Central memory CD4-positive, alpha-beta T cell (primary cell): ENCODE results near the gene MRPS18A.
"Not testable (repeated sequence)": the region's sequence is repeated elsewhere in the genome, so short reads cannot be mapped to it uniquely, and the experiment has no call there.

Experiments
- DNase-seq: peaks from one replicate; pipeline ENCODE4 v3.0.0; 2022

The MRPS18A gene

DNA sequence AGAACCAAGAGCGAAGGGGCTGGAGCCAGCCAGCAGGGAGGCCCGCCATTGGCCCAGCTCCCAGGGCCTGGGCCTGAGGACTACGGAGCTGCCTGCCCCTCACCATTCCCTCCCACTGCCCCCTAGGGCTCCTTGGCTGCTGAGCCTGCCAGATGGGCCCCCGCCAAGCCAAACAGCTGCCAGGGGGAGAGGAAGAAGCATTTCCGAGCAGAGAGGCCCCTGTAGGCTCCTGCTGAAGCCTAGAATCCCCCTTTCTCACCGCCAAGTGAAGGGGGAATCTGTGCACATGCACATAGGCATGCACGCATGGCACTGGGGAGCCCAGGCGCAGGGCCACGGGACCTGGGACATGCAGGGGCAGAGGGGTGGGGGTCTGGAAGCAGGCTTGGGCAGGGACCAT, 28.5 kb upstream of the MRPS18A start:
- no peak for DNase-seq

DNA sequence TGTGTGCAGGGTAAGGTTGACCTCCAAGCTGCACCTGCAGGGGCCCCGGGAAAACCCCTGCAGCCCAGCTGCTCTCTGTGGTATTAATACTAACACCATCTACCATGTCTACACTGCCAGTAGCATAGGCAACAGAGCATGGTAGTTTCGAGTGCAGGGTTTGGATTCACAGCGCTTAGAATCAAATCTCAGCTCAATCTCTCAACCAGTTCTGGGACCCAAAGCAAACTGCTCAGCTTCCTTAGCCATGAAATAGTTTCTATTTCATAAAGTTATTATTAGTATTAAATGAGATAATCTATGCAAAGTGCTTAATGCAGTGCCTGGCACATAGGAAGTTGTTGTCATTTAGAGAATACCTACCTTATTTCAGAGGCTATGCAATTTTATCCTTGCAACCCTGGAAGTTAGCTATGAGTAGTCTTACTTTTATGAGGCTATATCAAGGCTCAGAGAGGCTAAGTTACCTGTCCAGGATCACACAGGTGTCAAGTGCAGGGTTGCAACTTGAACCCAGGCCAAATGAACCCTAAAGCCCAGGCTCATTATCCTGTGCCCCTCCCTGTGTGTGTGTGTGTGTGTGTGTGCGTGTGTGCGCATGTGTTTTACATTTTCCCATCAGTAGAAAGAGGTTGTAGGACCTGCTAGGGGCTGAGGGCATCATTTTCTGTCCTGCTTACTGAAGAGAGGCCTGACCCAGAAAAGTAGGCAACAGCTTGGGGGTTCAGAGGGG, 27.6 kb upstream of the MRPS18A start:
- no peak for DNase-seq

DNA sequence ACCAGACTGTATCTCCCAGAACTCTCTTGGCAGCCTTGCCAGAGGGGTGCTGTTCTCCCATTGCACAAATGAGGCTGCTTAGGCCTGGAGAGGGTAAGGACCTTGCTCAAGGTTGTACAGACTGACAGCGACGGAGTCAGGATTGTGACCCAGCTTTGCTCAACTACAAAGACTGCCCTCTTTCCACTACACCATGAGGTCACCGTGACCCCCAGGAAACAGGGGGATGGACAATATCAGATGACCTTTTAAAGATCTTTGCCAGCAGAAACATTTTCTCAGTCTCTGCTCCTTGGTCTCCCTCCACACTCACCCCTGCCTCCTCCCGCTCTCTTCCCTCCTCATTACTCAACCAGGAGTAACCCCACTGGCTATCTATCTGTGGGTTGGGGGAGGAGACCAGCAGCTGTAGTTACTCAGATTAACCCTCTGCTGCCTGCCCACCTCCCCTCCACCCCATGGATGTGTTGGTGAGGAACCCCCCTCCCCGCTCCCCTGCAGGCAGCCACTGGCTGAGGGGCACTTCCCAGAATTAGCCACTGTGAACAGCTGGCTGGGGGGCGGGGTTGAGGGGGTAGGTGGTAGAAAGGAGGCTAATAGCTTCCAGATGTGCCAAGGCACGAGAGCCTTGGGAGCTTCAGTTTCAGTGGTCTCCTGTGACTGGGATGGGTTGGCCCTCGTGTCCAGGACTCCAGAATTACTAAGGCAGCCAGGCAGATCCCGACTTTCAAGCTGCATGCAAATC, 26.9 kb upstream of the MRPS18A start:
- no peak for DNase-seq

DNA sequence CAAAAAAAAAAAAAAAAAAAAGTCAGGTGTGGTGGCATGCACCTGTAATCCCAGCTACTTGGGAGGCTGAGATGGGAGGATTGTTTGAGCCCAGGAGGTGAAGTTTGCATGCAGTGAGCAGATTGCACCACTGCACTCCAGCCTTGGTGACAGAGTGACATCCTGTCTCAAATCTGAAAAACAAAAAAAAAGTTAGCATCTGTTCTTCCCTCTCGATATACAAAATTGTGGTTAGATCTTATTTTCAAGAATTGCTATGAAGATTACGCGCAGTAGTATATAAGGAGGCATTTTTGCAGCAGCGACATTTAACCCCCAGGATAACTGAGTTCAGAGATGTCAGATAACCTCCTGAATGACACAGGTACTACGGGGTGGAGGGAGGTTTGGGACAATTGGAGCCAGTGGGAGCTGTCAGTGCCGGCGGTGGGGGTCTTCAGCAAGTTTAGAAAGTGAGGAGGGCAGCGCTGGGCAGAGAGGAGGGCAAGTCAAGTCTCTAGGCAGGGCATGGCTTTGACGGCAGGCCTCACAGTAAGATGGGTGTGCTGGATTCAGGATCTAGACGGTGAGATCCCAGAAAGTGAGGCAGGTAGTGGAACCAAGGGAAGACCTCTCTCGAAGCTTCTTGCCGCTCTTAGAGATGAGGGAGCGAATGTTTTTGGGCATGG, 26.2 kb upstream of the MRPS18A start:
- DNase-seq = no peak

DNA sequence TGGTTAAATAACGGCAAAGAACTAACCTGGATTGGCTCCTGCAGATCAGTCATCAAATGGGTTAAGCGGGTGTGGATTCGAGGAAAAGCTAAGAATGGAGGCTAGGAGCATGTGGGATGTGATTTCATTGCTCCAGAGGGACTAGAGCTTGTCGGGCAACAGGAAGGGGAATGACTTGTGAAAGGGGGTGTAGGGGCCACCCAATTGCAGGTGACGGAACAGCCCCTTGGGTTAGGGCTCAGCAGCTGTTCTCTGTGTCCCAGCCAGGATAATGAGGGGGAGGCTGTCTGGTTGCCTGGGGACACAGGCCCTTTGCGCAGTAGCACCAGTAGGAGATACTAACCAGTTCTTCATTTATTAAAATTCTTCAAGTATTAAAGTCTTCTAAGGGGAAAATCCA, 25.0 kb upstream of the MRPS18A start:
- DNase-seq = no peak

DNA sequence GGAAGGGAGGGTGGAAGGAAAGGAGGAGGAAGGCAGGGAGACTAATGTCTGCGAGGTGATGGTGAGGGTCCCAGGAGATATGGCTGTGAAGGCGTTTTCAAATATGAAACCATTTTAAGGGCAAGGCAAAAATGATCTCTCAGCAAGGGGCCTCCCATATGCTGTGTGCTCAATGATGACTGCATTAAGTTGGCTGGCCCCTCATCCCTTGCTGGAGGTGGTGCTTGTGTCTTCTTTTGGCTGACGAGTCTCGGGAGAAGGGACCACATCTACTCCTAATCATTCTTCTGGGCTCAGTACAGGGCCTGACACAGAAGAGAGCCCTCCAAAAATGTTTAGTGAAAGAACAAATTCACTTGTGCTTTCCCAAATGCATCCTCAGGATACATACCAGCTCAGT, 23.0 kb upstream of the MRPS18A start:
- no peak for DNase-seq

DNA sequence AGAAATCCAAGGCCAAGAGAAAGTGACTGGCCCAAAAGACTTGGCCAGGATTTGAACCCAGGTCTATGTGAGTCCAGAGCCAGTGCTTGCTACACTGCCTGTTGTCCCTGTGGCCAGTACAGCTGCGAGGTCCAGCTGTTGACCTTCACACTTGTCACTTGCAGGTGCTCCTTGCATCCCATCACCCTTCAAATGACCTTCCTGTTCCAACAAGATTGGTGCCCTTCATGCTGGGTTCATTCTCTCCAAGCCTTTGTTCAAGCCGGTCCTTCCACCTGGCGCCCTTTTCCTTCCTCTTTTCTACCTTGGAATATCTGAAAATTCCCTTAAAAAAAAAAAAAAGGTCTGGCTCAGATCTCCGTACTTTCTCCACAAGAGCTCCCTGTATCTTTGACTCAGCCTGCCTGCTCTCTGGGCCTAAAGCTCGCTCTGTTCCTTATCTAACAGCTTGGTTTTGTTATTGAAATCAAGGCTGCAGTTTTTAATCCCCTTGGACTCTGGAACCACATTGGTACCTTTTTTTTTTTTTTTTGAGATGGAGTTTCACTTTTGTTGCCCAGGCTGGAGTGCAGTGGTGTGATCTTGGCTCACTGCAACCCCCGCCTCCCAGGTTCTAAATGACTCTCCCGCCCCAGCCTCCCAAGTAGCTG, 22.2 kb upstream of the MRPS18A start:
- DNase-seq = no peak

DNA sequence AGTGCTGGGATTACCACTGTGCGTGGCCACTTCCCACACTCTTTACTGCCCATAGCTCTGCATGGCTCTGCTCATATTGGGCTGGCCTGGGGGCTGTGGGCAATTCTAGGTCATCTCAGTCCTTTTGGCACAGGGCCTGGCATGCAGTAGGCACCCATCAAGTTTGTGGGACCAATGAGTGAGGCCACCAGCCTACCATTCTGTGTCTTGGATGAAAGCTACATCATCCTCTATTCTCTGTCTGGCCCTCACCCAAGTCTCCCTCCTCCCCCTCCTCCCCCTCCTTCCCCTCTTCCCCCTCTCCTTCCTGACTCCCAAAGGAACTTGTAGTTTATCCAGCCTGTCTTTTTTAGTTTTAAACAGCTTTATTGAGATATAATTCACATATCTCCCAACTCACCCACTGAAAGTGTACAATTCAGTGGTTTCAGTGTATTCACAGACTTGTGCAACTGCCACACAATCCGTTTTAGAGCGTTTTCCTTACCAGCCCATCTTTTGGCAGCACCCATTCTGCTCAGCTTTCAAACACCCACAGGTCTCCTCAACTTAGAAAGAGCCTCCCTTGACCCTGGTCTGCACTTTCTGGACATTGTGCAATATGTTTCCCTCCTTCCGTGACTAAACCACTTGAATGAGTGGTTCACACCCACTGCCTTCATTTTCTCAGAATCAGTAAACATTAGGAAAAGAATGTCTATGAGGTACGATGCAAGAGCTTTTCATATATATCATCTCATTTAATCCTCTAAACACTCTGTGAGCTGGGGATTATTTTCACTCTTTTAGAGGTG, 21.5 kb upstream of the MRPS18A start:
- DNase-seq = no peak

DNA sequence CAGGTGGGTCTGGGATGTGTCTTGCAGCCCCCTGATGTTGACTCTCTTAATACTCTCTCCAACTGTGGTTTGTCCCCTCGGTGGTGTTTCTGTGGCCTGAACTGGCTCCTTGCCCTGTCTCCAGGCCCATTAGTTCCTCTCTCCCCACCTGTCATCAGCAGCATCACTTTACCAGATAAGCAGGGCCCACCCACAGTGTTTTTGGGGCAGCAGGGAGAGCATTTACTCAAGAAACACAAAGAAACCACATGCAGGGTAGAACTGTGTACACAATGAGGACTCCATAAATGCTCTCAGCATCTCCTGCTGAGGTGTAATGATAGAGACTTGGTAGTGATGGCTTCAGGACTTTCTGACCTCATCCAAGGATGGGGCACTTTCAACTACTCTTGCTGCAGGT, 20.2 kb upstream of the MRPS18A start:
- DNase-seq = no peak

DNA sequence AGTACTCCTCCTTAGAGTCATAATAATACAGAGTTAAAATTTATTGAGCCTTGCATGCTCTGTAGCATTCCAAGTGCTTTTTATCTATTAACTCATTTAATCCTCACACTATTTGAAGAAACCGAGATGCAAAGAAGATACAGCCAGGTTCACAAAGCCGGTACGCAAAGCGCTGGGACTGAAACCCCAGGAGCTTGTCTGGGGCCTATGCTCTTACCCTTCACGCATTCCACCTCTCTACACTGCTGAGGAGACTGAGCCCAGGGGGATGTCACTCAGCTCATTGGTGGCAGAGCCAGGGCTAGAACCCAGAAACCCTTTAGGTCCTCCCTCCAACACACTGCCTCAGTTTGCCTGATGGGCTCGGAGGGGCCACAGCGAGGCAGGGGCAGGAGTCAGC, 19.7 kb upstream of the MRPS18A start:
- no peak for DNase-seq

DNA sequence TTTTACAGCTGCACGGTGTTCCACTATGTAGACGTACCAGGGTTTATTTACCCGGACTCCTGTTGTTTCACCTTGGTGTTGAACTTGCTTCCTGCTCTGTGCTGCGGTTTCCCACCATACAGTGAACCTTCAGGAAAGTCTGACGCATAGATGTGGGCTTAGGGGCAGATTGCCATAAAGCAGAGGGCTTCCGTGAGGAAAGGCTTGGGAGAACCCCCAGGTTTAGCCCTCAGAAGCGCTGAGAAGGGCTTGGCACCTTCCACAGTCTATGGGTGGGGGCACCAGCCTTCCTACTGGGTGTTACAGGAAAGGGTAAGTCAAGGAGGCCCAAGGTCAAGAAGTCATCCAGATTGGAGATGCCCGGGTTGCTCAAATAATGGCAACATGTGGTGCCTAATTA, 19.2 kb upstream of the MRPS18A start:
- no peak for DNase-seq

DNA sequence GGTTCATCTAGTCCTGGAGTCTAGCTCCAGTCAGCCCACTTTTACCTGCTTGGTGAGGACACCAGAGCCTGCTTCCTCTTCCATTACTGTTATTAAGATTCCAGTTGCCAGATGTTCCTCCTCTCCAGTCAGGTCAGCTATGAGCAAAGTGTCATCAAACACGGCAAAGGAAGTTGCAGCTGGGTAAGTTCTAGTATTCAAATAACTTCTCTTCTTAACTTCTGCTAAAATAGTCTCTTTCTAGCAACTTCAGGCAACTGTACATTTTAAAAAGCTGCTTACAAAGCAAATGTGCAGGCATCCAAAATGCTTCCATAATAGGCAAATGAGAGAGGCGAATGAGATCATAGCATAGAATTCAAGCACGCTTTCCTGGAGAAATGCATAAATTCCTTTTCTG, 18.4 kb upstream of the MRPS18A start:
- DNase-seq = no peak

DNA sequence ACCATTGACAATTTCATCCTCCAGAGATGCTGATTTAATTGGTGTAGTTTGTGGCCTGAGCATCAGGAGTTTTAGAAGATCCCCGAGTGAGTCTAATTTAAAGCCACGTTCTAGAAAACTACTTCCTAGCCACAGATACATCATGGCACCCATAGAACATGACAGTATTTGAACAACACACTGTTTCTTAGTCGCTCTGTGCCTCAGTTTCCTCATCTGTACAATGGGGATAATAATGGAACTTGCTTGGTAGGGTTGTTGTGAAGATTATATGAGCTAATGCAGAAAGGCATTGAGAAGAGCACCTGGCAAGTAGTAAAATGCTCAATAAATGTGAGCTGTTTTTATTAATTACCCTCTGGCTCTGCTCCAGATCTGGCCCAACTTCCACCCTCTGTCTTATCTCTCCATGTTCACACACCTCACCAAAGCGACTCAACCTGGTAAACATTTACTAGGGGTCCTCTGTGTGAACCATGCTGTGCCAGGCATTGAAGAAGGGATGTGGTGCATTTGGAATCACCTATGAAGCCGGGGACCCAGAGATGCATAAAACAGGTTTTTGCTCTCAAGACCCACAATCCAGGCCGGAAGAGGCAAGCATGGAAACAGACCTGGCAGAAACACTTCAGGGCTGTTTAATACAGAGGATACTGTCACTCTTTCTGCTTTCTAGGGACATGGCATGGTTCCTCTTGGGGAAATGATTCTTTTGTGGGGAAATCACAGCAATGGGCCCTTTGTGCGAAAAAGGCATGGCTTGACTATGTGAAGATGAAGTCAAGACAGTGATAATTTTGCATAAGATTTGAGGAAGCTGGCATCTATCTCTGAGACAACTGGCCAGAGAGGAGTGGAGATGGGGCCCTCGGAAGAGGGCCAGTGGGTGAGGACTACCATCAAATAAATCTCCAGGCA, 16.2 kb upstream of the MRPS18A start:
- DNase-seq = no peak

DNA sequence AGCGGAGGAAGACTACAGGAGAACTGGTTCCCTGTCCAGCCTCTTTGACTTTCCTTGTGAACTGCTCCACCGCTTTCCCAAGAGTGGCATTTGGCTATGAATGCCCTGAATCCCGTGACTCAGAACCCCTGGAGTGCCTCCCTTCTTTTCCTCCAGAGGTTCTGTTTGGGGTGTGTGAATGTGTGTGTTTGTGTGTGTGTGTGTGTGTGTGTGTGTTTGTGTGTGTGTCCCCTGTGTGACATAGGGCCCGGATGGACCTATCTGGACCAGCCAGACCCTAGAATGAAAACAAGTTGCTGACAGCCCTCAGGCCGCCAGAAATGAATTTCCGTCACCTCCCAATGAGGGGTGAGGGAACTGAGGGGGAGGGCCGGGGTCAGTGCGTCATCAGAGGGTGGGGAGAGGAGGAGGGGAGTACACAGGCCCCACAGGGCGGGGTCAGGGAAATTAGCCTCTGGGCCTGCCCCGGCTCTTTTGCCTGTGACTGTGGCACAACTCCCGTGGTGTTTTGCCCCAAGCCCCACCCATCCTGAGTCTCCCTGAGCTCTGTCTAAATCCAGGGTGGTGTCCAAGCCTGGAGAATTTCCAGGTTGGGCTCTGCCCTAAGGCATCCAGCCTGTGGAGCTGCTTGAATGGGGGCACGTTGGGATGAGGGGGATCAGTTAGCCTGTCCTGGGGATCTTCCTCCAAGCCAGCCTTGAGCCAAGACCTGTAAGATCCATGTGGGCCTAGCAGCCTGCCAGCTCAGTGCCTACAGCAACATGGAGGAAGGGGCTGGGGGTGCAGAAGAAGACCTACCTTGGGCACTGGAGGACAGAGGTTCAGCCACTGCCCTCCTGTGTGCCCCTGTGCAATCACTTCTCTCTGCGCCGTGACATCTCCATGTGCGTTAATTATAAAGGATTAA, 15.2 kb upstream of the MRPS18A start:
- DNase-seq = no peak

DNA sequence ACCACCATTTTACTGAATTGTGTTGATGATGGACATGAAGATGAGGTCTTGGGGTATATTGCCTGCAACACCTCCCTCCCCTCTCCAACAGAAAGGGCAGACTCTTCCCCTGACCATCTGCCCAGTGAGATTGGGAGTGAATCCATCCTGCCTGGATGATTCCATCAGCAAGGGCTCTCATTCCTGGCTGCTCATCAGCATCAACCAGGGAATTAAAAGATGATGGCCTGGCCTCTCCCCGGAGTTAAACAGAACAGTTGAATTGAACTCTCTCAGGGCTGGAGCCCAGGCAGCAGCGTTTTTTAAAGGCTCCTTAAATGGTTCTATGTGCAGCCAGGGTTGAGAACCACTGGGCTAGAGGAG, 14.6 kb upstream of the MRPS18A start:
- no peak for DNase-seq

DNA sequence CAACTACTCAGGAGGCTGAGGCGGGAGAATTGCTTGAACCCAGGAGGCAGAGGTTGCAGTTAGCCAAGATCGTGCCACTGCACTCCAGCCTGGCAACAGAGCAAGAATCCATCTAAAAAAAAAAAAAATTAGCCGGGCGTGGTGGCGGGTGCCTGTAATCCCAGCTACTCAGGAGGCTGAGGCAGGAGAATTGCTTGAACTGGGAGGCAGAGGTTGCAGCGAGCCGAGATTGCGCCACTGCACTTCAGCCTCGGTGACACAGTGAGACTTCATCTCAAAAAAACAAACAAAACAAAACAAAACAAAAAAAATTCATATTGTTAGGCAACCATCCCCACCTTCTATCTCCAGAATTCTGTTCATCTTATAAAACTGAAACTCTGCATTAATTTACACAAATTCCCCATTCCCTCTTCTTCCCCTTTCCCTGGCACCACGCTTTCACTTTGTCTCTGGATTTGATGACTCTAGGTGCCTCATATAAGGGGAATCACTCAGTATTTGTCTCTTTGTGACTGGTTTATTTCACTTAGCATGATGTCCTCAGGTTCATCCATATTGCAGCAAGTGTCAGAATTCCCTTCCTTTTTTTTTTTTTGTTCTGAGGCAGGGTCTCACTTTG, 13.5 kb upstream of the MRPS18A start:
- not testable (repeated sequence) for DNase-seq

DNA sequence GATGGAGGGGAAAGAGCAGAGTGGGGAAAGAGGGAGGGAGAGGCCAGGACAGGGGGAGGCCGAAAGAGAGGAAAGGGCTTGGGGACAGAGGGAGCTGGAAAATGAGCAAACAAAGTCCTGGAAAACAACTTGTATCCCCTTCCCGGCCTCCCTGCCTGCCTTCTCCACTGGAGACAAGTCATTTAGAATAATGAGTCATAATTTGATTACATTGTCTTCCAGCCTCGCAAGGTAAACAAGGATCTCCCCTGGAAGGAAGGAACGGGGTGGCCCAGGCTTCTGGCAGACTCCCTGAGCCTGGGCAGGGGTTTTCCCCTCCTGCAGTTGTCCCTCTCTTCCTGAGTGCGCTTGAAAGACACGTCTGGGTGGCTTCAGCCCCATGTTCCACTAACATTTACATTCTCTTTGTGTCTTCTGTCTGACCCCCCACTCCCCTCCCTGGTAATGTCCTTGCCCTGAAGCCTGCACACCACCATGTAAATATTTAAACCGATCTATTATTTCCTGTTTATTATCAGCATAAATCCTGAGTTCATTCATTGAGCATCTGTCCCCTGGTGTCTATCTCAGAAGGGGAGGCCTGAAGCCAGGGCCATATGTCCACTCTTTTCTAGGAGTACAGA, 12.1 kb upstream of the MRPS18A start:
- no peak for DNase-seq

DNA sequence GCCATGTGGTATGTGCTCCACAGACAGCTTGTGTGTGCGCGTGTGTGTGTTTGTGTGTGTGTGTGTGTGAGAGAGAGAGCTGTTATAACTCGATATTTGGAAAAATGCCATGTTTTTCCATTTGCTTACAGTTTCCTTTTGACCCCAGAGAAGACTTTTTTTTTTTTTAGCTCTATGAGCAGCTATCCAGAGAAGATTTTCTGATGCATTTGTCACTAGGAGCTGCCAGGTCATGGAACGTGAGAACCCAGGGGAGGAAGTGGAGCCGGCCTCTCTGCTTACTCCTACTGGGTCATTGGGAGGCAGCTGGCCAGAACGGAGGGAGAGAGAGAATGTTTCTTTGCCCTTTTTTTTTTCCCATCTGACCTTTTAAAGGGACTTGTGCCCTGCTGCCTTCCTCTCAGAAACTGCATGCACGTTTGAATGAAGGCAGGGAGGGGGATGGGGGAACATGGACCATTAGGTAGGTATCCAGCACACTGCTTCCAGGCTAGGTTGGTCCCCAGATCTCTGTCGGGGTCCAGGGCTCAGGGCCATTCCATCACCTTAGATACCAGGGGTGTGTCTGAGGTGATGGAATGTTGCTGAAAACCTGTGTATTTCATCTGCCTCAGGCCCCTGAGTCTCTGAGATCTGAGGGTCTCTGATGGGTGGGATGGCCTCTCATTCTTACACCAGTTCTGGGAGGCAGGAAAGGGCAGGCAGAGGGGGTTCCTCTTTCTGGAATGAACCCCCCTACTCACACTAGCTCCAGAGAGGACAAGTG, 11.2 kb upstream of the MRPS18A start:
- no peak for DNase-seq

DNA sequence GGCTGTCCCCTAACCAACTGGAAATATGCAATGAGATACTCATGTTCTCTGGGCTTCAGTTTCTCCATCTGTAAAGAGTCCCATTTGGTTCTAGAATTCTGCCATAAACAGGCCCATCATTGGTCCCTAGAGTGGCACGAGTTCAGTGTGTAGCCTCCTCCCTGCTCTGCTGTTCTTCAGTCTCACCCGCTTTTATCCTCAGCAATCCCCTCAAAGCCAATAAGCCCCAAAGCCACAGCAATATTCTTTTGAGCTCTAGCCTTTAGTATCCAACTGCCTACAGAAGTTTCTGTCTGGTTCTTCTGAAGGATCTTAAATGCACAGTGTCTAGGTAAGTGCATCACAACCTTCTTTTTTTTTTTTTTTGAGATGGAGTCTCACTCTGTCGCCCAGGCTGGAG, 9.8 kb upstream of the MRPS18A start:
- no peak for DNase-seq
